ENCODE data around the gene PHKA1.

GRCh38 chrX:72735561-72735960 lies 21.5 kb upstream of the PHKA1 start:
- TF ChIP-seq TAF1 (IDR thresholded peaks at IDR 0.05; ENCODE audit: borderline replicate concordance, insufficient read depth, low read length), result no peak
- no peak for TF ChIP-seq POLR2AphosphoS5 (IDR thresholded peaks at IDR 0.05; ENCODE audit: low read depth, low read length)
- TF ChIP-seq FOXP2 (optimal IDR thresholded peaks at IDR 0.05; ENCODE audit: borderline replicate concordance, extremely low read depth, extremely low read length, insufficient read depth), result no peak
- no peak for TF ChIP-seq REST (IDR thresholded peaks at IDR 0.05; ENCODE audit: insufficient read depth in 1 of 2, low read depth in 2 of 2, low read length in 2 of 2)
- no peak for TF ChIP-seq SIN3A (IDR thresholded peaks at IDR 0.05; ENCODE audit: borderline replicate concordance, insufficient read depth, low read length)

Data from PFSK-1 (cell line).